SK-N-SH (cell line): ENCODE measurements around the gene FOXL1.

ENCODE experiments used
- EP300 ChIP-seq, 2 experiments: IDR thresholded peaks; 2 replicates each; pipeline versions ENCODE4 v1.4.0 to v1.6.1; 2012; ENCODE audit warnings: borderline replicate concordance in 1 of 2, low read depth in 1 of 2, low read length in 1 of 2
- FOXJ3 ChIP-seq: sonication (generic); formaldehyde crosslinking; IDR thresholded peaks from 2 replicates; pipeline ENCODE4 v1.5.1; 2020; ENCODE audit warnings: mild to moderate bottlenecking, missing genetic modification reagents
- MXI1 ChIP-seq: IDR thresholded peaks from 2 replicates; pipeline ENCODE4 v1.6.1; 2012; ENCODE audit warnings: mild to moderate bottlenecking, low read depth, low read length, improper control_type of control experiment
- POLR2AphosphoS5 ChIP-seq: IDR thresholded peaks from 2 replicates; pipeline ENCODE4 v1.6.1; 2012; ENCODE audit warnings: low read depth, low read length
- REST ChIP-seq: IDR thresholded peaks from 2 replicates; pipeline ENCODE4 v1.6.1; 2012; ENCODE audit warnings: mild to moderate bottlenecking, low read depth, low read length, moderate library complexity
- TEAD4 ChIP-seq: IDR thresholded peaks from 2 replicates; pipeline ENCODE4 v1.4.0; 2012; ENCODE audit warnings: mild to moderate bottlenecking, borderline replicate concordance; ENCODE audit not compliant: insufficient read depth
- TF ChIP-seq, protein P1 (sequence below): fragments of 150-350 bp; IDR thresholded peaks from 2 replicates; pipeline ENCODE4 v1.6.1; 2016; ENCODE audit warnings: mild to moderate bottlenecking, low read depth, low read length
- TF ChIP-seq, protein P2 (sequence below): fragments of 200-600 bp; sonication (generic); IDR thresholded peaks from 2 replicates; pipeline ENCODE4 v1.6.1; 2017; ENCODE audit warnings: antibody characterized with exemption, mild to moderate bottlenecking, moderate library complexity

DNA sequence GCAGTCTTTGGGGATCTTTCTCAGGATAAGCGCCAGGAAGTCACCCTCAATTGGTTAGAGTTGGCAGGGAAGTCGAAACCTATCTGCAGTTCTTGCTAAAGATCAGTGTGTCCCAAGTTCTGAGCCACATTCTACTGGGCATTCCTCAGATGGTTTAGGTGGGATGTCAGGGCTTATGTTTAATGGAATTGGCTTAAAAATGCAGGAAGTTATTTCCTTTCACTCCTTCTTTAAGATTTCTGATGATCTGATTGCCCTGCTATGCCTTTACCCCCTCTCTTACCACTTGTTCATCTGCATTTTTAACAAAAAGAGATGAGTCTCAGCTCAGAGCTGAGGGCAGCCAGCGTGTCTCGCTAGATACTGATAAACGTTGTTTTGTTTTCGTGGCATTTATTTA is 30.8 kb downstream of the FOXL1 start:
- TF ChIP-seq, protein P1, sequence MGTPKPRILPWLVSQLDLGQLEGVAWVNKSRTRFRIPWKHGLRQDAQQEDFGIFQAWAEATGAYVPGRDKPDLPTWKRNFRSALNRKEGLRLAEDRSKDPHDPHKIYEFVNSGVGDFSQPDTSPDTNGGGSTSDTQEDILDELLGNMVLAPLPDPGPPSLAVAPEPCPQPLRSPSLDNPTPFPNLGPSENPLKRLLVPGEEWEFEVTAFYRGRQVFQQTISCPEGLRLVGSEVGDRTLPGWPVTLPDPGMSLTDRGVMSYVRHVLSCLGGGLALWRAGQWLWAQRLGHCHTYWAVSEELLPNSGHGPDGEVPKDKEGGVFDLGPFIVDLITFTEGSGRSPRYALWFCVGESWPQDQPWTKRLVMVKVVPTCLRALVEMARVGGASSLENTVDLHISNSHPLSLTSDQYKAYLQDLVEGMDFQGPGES, result no peak
- no peak for TF ChIP-seq REST
- no peak for TF ChIP-seq FOXJ3 (CRISPR knock-in tag)
- peak in 1 of 2 experiments; percentile 87; a peak in 2 of 4 replicates for TF ChIP-seq EP300 (IDR thresholded peaks at IDR 0.05; ENCODE audit: borderline replicate concordance in 1 of 2, low read depth in 1 of 2, low read length in 1 of 2)
- TF ChIP-seq POLR2AphosphoS5, result peak; percentile 58
- TF ChIP-seq, protein P2, sequence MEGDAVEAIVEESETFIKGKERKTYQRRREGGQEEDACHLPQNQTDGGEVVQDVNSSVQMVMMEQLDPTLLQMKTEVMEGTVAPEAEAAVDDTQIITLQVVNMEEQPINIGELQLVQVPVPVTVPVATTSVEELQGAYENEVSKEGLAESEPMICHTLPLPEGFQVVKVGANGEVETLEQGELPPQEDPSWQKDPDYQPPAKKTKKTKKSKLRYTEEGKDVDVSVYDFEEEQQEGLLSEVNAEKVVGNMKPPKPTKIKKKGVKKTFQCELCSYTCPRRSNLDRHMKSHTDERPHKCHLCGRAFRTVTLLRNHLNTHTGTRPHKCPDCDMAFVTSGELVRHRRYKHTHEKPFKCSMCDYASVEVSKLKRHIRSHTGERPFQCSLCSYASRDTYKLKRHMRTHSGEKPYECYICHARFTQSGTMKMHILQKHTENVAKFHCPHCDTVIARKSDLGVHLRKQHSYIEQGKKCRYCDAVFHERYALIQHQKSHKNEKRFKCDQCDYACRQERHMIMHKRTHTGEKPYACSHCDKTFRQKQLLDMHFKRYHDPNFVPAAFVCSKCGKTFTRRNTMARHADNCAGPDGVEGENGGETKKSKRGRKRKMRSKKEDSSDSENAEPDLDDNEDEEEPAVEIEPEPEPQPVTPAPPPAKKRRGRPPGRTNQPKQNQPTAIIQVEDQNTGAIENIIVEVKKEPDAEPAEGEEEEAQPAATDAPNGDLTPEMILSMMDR, result no peak
- TF ChIP-seq MXI1, result no peak
- peak; percentile 95 for TF ChIP-seq TEAD4
